HS-27A (cell line): ENCODE data around the gene SLC2A9.
"Not testable (repeated sequence)": the region's sequence is repeated elsewhere in the genome, so short reads cannot be mapped to it uniquely, and the experiment has no call there.

Source experiments
- DNase-seq: peaks from one replicate; pipeline ENCODE4 v3.0.0-alpha.2; 2012; ENCODE audit warnings: low read depth, missing footprints

The SLC2A9 gene

GRCh38 chr4:9996319-9997110, 24.8 kb downstream of the SLC2A9 start:
- no peak for DNase-seq

GRCh38 chr4:9994246-9994847, 26.9 kb downstream of the SLC2A9 start:
- no peak for DNase-seq

- no peak for DNase-seq
Measured at GRCh38 chr4:9989918-9990635, 31.2 kb downstream of the SLC2A9 start.

- DNase-seq = no peak
Measured at GRCh38 chr4:9988933-9989332, 32.4 kb downstream of the SLC2A9 start.

- no peak for DNase-seq
Measured at GRCh38 chr4:9988363-9988749, 32.9 kb downstream of the SLC2A9 start.

GRCh38 chr4:9987749-9988362, 33.4 kb downstream of the SLC2A9 start:
- no peak for DNase-seq

- DNase-seq = no peak
Measured at GRCh38 chr4:9984621-9985020, 36.7 kb downstream of the SLC2A9 start.

- DNase-seq = no peak
Measured at GRCh38 chr4:9983211-9983610, 38.1 kb downstream of the SLC2A9 start.

- not testable (repeated sequence) for DNase-seq
Measured at GRCh38 chr4:9981899-9982298, 39.4 kb downstream of the SLC2A9 start.

GRCh38 chr4:9980898-9981297, 40.4 kb downstream of the SLC2A9 start:
- no peak for DNase-seq

- no peak for DNase-seq
Measured at GRCh38 chr4:9979101-9979701, 42.1 kb downstream of the SLC2A9 start.

GRCh38 chr4:9977518-9978031, 43.7 kb downstream of the SLC2A9 start:
- no peak for DNase-seq

- DNase-seq = no peak
Measured at GRCh38 chr4:9976781-9977180, 44.5 kb downstream of the SLC2A9 start.

GRCh38 chr4:9976293-9976692, 45.0 kb downstream of the SLC2A9 start:
- DNase-seq = no peak

GRCh38 chr4:9971711-9972110, 49.6 kb downstream of the SLC2A9 start:
- DNase-seq = no peak

GRCh38 chr4:9970399-9971011, 50.8 kb downstream of the SLC2A9 start:
- no peak for DNase-seq

GRCh38 chr4:9969526-9970398, 51.5 kb downstream of the SLC2A9 start:
- DNase-seq = no peak

- DNase-seq = no peak
Measured at GRCh38 chr4:9968472-9968871, 52.8 kb downstream of the SLC2A9 start.

GRCh38 chr4:9964879-9965278, 56.4 kb downstream of the SLC2A9 start:
- no peak for DNase-seq

- DNase-seq = no peak
Measured at GRCh38 chr4:9963328-9963727, 58.0 kb downstream of the SLC2A9 start.
